ENCODE measurements around the gene ADAMTS18.
"Not testable (repeated sequence)": the region's sequence is repeated elsewhere in the genome, so short reads cannot be mapped to it uniquely, and the experiment has no call there.

The ADAMTS18 gene

GRCh38 chr16:77276661-77277060, 158.2 kb downstream of the ADAMTS18 start:
- DNase-seq: no peak

DNA sequence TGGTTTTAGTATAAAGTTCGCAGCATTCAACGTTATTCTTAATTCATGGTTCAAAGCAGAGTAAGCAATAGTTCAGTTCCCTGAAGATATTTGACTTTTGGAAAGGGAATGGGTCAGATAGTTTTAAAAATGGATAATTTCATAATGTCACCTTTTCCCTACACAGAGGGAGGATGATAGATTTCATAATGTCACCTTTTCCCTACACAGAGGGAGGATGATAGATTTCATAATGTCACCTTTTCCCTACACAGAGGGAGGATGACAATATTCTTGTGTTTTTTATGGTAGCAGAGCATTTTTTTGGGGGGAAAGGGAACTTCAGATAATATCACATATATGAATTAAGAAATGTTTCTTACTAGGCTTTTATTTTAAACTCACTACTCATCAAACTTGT, 159.5 kb downstream of the ADAMTS18 start:
- not testable (repeated sequence) for DNase-seq

GRCh38 chr16:77273815-77274214, 161.0 kb downstream of the ADAMTS18 start:
- no peak for DNase-seq

DNA sequence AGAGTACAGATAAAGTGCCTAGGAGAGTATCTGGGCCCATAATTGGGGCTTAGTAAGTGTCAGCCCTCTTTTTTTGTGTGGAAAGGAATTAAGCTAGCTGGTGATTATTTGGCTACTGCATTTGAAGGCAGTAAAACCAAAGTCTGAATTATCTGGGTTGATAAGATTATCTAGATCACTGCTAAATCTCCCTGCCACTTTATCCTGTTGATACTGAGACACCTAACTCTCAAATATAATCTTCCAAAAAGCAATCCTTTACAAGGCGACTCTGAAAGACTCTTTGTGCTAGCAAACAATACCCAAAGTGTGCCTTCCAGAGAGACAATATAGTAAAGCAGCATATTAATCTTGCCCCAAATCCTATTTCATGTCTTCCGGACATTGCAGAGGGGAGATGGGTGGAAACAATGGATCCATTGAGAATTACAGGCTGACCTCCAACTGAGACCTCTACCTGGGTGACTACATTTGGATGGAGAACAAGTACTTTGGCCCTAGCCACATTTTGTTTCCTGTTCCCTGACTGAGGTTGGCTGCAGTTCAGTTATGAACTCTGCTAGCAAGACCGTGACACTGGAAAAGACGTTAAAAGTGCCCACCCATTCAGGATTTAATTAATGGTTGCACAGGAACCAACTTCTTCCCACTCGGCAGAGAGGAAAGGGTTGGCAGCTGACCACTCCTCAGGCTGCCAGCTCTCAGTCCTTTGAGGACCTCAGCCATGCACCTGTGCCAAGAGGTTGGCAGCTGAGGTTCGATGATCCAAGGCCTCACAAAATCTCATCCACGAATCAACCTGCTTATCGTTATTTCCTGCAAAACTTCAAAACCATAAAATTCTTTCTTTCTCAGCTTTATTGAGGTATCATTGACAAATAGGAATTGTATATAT, 163.1 kb downstream of the ADAMTS18 start:
- DNase-seq: no peak

DNA sequence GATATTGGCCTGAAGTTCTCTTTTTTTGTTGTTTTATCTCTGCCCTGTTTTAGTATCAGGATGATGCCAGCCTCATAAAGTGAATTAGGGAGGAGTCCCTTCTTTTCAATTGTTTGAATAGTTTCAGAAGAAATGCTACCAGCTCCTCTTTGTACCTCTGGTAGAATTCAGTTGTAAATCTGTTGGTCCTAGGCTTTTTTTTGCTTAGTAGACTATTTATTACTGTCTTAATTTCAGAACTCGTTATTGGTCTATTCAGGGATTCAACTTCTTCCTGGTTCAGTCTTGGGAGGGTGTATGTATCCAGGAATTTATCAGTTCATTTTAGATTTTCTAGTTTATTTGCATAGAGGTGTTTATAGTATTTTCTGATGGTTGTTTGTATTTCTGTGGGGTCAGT, 168.6 kb downstream of the ADAMTS18 start:
- not testable (repeated sequence) for DNase-seq

DNA sequence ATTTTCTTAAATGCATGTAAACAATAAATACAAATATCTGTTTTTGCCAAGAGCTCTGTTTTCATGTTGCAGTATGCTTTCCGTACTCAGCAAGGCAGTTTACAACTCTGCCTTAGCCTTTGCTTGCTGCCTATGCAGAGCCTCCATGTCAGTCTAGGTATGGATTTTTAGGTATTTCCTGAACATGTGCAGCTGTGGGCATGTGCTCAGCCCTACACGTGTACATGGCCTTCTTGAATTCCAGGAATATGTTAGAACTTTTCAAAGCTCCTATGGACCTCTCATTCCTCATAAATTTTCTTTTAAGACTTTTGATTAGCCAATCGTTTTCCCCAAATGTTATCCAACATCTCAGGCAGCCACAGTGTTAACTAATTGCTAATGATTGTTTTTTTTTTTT, 171.9 kb downstream of the ADAMTS18 start:
- DNase-seq: no peak

- DNase-seq: no peak
Observed at GRCh38 chr16:77250400-77250799, 184.4 kb downstream of the ADAMTS18 start.

- DNase-seq: no peak
Observed at GRCh38 chr16:77246150-77246549, 188.7 kb downstream of the ADAMTS18 start.

DNA sequence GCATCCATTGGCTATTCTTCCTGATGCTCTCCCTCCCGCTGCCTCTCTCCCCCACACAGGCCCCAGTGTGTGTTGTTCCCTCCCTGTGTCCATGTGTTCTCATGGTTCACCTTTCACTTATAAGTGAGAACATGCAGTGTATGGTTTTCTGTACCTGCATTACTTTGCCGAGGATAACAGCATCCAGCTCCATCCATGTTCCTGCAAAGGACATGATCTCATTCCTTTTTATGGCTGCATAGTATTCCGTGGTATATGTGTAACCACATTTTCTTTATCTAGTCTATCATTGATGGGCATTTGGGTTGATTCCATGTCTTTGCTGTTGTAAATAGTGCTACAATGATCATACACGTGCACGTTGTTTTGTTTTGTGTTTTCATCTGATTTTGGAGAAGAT, 192.4 kb downstream of the ADAMTS18 start:
- DNase-seq: not testable (repeated sequence)

GRCh38 chr16:77238593-77238992, 196.2 kb downstream of the ADAMTS18 start:
- DNase-seq: no peak

DNA sequence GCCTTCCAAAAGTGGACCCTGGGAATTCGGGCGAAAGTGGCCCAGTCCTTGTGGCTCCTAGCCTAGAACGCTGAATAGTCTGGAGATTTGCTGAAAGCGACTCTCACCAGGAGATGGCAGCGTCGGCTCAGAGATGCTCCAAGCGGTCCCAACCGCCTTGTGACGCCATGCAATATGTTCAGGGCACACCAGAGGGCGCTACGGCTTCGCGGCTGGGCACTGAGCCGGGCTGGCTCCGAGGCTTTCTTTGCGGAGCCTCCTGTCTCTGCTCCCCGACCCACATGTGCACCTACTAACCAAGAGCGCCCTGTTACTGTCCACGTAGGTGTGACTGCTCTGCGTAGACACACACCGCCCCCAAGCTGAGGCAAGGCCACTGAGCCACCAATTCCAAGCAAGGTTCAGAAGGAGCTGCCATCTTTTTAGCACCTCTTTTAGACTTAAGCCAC, 198.7 kb downstream of the ADAMTS18 start:
- DNase-seq: no peak

- DNase-seq: no peak
Observed at GRCh38 chr16:77234611-77235010, 200.2 kb downstream of the ADAMTS18 start.

GRCh38 chr16:77233799-77234519, 200.9 kb downstream of the ADAMTS18 start:
- no peak for DNase-seq
